Measurements from ENCODE around the gene DOCK9.
"Not testable (repeated sequence)": the region's sequence is repeated elsewhere in the genome, so short reads cannot be mapped to it uniquely, and the experiment has no call there.

The DOCK9 gene

GRCh38 chr13:98765996-98766519 is 211.8 kb downstream of the DOCK9 start:
- DNase-seq = no peak

- no peak for DNase-seq
Observed at GRCh38 chr13:98761986-98762616, 215.8 kb downstream of the DOCK9 start.

- peak; percentile 54 for DNase-seq
Observed at GRCh38 chr13:98761126-98761985, 216.5 kb downstream of the DOCK9 start.

- no peak for DNase-seq
Observed at GRCh38 chr13:98755729-98756128, 222.1 kb downstream of the DOCK9 start.

- no peak for DNase-seq
Observed at GRCh38 chr13:98755116-98755515, 222.7 kb downstream of the DOCK9 start.

GRCh38 chr13:98754468-98754867 is 223.4 kb downstream of the DOCK9 start:
- not testable (repeated sequence) for DNase-seq

- DNase-seq = no peak
Observed at GRCh38 chr13:98752467-98753290, 225.2 kb downstream of the DOCK9 start, which contains the start of gene SLC15A1. SLC15A1 (minus strand) TSS chr13:98752672; CDS start chr13:98752598, 74 bp downstream.

GRCh38 chr13:98751861-98752466 is 225.9 kb downstream of the DOCK9 start:
- peak; percentile 26 for DNase-seq

GRCh38 chr13:98751367-98751782 is 226.5 kb downstream of the DOCK9 start:
- DNase-seq = no peak

GRCh38 chr13:98749501-98749900 is 228.4 kb downstream of the DOCK9 start:
- peak; percentile 51 for DNase-seq

GRCh38 chr13:98746968-98747367 is 230.9 kb downstream of the DOCK9 start:
- DNase-seq = peak; percentile 13
